AG08395 (cell line): Measurements from ENCODE around the gene RUNX3.

Experiments
- DNase-seq: peaks from one replicate; pipeline ENCODE4 v3.0.0; 2012; ENCODE audit warnings: mixed read lengths, low spot score

The RUNX3 gene

DNA sequence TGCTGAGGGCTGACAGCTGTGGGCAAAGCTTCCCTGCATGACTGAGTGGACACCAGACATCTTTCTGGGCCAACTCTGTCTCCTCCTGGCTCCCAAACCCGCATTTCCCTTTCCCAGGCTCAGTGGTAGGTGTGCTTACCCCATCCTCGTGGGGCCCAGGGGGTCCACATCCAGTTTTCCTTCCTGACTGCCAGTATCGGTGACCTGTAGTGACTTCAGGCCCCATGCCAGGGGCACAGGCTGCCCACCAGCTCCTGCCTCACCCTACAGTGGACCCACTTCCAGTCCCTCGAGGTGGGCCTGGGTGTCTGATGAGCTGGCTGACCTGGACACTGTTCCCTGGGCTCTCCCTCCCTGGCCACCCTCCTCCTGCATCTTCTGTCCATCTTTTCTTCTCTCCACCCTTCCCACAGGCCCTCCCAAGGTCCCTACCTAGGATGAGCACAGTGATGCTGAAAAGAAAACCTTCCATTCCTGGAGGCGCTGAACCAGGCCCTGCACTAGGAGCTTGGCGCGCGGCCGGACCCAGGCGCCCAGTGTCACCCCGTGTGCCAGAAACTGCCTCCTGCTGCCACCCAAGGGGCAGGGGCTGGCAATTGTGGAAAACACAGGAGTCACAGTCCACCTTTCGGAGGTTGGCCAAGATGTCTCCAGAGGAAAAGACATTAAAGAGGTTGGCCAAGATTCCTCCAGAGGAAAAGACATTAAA lies 67.1 kb downstream of the RUNX3 start:
- no peak for DNase-seq

DNA sequence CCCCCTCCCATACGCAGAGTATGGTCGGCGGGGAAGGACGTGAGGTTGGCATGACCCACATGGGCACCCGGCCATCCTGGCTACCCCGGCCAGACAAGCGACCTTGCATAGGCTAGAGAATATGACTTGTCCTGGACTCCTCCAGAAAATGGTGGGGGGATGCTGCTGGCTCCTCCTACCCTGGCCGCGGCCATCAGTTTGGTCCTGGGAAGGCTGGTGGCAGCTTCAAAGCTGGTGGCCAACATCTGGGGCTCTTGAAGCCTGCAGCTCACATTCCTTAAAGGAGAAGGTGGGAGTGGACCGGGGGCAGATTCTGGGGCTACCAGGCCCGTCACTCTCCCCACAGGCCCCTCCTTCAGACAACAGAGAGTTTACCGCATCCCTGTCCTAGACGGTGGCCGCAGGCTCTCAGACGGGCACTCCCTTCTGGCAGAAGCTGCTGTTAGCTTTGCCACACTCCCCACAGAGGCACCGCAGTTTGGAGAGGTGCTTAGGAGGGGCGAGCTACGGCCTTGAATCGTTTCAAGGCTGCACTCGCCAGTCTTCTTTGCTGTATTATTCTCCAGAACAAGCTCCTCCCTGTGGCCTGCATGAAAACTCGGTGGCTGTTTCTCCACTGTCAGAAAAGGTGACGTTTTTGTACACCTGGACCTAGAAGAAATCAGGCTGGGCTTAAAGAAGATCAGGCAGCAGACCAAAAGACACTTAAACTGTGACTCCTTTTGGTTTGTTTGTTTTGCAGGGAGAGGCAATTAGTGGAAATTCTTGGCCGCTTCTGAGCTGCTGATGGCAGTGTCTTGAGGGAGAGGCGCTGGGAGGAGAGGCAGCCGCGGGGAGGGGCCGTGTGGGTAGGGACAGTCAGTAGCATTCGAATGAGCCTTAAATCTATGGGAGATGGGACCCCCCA lies 68.0 kb downstream of the RUNX3 start:
- no peak for DNase-seq

DNA sequence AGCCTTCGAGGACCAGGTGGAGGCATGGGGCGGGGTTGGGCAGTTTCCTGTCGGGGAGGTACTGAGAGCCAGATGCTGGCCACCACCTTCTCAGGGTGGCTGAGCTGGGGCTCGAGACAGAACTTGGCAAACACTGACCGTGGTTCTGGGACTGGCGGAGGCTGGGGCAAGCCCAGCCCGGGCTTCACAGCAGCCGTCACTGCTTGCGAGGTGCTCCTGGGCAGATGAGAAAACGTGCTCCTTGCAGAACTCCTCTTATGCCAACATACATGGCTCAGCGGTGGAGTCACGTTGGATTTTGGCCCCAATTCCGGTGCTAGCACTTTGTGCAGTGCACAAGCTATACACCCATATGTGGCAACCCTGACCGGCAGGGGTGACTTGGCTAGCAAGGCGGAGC lies 69.2 kb downstream of the RUNX3 start:
- no peak for DNase-seq

DNA sequence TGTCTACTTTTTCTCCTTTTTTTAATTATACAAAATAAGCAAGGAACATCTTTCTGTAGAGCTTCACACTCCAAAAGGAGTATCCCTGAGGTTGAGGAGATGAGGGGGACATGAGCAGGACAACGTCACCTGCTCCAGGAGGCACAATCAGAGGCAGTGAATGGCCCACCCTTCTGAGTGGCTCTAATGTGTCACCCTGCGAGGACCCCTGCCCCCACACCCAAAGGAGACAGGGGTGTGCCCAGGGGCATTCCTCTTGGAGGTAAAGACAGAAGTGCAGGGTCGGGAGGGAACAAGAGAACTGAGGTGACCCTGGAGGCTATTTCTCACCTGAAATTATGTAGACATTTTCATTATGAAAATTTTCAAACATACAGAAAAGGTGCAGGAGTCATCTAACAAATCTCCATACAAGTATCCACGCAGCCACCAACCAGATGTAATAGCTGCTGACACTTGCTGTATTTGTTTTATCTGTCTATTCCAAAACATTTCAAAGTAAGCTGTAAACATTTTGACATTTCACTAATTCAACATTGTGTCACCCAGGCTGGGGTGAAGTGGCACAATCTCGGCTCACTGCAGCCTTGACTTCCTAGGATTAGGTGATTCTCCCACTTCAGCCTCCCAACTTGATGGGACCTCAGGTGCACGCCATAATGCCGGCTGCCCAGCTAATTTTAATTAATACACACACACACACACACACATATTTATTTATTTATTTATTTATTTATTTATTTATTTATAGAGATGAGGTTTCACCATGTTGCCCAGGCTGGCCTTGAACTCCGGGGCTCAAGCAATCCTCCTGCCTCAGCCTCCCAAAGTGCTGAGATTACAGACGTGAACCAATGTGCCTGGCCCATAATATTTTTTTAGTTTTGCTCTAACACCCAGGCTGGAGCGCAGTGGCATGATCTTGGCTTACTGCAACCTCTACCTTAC lies 70.7 kb downstream of the RUNX3 start:
- no peak for DNase-seq

DNA sequence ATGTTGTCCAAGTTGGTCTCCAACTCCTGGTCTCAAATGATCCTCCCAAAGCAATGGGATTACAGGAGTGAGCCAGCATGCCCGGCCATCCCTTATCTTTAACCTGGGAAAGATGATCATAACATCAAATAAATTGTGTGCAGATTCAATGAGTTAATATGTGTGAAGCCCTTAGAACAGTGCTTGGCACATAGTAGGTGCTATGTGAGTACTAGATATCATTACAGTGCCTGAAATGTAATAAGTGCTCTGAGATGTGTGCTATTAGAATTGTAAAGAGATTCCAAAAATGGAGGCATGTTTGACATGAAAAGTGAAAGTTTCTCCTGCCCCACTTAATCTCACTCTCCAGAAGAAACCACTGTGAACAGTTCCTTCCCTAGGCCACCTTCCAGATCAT lies 71.8 kb downstream of the RUNX3 start:
- DNase-seq, result no peak

DNA sequence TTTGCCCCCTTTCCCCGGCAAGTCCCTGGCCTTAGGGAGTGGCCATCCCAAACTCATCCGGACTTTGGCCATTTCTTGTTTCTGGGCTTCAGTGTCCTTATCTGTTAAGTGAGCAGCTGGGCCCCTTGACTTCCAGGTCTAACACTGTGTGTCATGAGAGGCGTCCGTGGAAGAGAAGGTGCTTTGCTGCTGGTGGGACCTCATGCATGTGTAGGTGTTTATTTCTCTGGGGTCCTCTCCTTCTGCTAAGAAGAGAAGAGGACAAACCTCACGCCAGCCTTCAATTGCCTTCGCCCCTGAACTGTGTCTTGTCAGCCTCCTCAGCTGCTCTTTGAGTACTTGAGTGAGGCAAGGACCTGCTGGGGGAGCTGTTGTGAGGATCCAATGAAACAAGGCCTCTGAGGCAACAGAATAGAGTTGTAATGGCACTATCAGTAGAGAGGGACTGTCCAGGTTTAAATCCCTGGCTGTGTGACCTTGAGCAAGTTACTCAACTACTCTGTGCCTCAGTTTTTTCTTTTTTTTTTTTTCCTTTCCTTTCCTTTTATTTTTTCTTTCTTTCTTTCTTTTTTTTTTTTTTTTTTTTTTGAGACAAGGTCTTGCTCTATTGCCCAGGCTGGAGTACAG lies 72.5 kb downstream of the RUNX3 start:
- no peak for DNase-seq

DNA sequence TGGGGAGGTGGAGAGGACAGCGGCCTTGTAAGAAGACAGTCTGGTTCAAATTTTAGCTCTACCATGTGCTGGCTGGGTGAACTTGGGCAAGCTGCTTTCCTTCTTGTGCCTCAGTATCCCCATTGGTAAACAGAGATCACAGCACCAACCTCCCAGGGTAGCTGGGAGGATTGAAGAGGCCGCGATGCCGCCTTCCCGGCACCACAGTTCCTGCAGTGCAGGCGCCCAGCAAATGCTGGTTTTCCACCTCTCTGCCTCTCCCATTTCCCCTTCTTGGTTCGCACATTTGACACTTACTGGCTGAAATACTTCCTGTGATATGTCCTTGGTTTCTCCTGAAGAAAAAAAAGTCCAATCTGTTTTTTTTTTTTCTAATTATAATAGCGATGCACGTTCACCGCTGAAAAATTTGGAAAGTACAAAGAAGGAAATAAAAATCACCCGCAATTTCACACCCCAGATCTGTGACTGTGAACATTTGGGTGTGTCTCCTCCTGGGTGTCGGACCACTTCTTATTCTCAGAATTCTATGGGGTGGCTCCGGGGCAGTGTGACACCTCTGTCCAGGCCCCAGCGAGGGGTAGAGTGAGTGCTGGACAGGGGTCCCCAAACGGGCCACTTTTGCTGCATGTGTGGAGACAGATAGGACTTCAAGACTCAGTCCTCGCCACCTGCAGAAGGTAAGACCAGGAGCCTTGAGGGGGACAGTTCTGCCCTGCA lies 73.1 kb downstream of the RUNX3 start:
- DNase-seq, result no peak

DNA sequence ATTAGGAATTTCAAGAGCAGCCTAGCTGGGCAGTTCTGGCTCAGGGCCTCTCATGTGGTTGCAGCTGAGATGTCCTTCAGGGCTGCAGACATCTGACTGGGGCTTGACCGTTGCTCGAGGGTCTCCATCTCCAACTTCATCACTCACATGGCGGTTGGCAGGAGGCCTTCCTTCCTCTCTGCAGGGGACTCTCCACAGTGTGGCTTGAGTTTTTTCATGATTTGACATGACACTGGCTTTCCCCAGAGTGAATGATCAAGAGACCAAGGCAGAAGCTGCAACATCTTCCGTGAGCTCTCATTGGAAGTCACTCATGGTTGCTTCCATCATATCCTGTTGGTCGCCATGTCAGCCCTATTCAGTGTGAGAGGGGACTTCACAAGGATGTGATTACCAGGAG lies 74.6 kb downstream of the RUNX3 start:
- no peak for DNase-seq

DNA sequence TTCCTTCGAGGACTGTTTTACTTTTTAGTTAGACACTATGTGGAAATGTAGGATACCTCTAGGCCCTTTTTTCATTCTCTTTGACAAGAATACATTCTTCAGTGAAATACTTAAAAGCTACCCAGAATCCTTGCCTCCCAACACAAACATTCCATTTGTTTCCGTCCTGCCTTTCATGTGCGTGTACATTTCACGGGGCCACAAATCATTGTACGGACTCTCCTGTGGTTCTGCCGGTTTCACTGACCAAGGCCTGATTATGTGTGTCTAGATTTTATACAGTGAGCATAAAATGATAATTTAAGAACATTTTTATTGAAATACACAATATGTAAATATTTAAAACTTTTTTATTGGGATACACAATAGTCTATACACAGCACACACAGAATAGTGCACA lies 76.4 kb downstream of the RUNX3 start:
- no peak for DNase-seq

DNA sequence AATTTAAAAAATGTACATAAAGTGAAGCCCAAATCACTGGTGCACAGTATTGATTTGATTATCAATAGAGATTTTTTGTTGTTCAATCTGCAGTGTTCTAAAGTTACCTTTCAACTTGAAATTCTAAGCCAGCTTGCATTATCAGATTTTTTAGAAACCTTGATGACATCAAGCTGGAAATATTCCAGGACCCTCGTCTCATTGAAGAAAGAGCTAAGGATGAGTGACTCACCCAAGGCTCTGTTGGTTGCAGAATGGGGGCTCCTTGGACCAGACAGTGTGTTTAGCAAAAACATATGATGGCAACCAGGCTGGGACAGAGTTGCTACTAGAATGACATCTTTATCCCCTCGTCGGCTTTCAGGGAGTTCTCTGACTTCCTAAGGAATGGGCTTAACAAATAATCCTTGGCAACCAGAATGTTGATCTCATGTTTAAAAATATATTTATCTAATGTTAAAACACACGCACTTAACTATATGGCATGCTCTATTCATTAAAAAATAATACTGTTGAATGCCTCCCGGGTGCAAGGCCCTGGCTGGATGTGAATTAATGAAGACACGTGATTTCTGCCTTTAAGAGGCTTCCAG lies 79.7 kb downstream of the RUNX3 start:
- DNase-seq, result no peak

DNA sequence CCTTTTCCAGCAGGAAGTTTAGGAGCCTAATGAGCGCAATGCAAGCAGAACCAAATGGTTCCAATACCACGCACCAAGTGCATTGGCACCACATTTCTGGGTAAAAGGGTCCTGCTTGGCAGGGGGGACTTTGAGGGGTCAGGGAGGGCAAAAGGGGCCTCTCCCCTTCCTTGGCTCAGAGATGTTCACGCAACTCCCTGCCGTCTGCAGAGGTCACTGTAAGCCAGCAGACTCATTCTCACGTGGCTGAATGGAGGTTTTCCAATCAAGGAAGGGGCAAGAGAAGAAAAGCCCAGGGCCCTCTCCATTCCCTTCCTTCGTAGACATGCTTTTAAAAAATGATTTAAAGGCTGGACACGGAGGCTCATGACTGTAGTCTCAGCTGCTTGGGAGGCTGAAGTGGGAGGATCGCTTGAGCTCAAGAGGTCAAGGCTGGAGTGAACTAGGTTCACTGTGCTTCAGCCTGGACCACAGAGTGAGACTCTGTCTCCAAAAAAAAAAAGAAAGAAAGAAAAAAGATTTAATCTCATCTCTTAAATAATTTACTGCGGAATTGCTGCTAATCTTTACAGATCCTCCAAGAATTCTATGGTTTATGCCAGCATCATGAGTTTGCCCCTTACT lies 80.3 kb downstream of the RUNX3 start:
- peak; percentile 18 for DNase-seq
